Ascending aorta (tissue), 2 donors: ENCODE results near the gene RPGR. TPM values are rescaled to one million over a fixed set of nuclear protein-coding genes. Genes with fewer than 3 reads are reported as not detected.

Experiments used
- DNase-seq, 2 donors: peaks; one replicate each; pipeline ENCODE4 v3.0.0-alpha.2; 2019; ENCODE audit warnings: low spot score in 2 of 2
- H3K27ac ChIP-seq, 2 donors: fragments of 200-600 bp; sonication (generic); one replicate each; pipeline ENCODE4 v1.5.1; 2016 to 2017; ENCODE audit warnings: mild to moderate bottlenecking in 1 of 2
- H3K27me3 ChIP-seq: fragments of 200-600 bp; sonication (generic); one replicate; pipeline ENCODE4 v1.5.1; 2017
- H3K36me3 ChIP-seq, 2 donors: fragments of 200-600 bp; sonication (generic); one replicate each; pipeline ENCODE4 v1.5.1; 2016
- H3K4me1 ChIP-seq, 2 donors: fragments of 200-600 bp; sonication (generic); one replicate each; pipeline ENCODE4 v1.5.1; 2016 to 2017; ENCODE audit warnings: mild to moderate bottlenecking in 1 of 2
- H3K4me3 ChIP-seq, 2 donors: fragments of 200-600 bp; sonication (generic); one replicate each; pipeline ENCODE4 v1.5.1; 2016 to 2017; ENCODE audit warnings: mild to moderate bottlenecking in 1 of 2
- H3K9me3 ChIP-seq, 2 donors: fragments of 200-600 bp; sonication (generic); one replicate each; pipeline ENCODE4 v1.5.1; 2016
- intact Hi-C: fragments of 100-400 bp; cut with DNase I; formaldehyde crosslinking; loops from one replicate; pipeline ENCODE4 v1.15.1; 2023
- total RNA-seq: library from RNA; depleted of rRNA; stranded (reverse); fragments of >200 nt; gene quantifications from one replicate; pipeline ENCODE4 v1.1.0, GENCODE V29; 2016
- TF ChIP-seq, protein P1 (sequence below), 3 experiments: fragments of 200-600 bp in 2 of 3; fragments of 450-650 bp in 1 of 3; sonication (generic) in 2 of 3; IDR thresholded peaks; one replicate each; pipeline ENCODE4 v1.5.1; 2016 to 2019; ENCODE audit warnings: antibody characterized with exemption in 3 of 3, mild to moderate bottlenecking in 1 of 3, moderate library complexity in 1 of 3

RPGR gene
- 12.0 TPM for total RNA-seq

DNA sequence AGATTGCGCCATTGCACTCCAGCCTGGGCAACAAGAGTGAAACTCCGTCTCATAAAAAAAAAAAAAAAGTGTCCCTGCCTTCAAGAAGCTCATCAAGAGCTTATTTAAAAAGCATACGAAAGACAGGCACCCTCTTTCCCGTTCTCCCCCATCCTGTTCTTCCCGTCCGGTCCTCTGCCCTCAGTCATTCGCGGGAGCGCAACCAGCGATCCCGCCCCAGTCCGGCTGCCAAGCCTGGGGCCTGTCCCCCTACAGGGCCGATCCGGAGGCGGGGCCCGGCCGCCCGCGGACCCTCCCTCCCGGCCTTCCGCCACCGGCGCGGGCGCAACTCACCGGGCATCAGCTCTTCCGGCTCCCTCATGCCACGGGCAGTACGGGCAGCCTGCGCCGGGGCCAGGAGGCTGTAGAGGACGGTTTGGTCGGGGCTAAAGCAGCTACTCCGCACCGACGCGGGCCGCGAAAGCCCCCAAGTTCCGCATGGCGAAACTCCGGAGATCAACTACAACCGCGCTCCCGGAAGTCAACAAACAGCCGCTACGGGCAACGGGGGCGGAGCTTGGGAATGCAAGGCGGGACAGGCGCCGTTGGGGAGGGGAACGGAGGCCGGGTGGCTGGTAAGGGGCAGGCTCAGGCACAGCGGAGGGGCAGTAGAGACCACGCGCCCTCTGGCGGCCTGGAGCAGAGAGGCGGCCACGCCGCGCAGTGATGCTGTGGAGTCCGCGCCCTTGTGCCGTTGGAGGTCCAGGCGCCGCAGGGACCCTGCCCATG is at the start of gene RPGR:
Gene RPGR, minus strand, starts transcription at position 503 of the 768 bp plus-strand sequence. Its CDS starts 142 bp downstream, at position 361.
- Histone ChIP-seq H3K27ac (peak within 1 kb of the TSS; percentile 84 to 85), H3K27me3 (no peaks in the 10 kb centered on the region), H3K36me3 (no peaks in the 10 kb centered on the region), H3K4me1 (no peaks in the 10 kb centered on the region), H3K9me3 (no peaks in the 10 kb centered on the region), H3K4me3 (peak within 1 kb of the TSS; percentile 61 to 76)
- intact Hi-C loops = loop anchor here (1.0 to 10.0 kb wide), 6 partner anchors 95 to 752 kb away; partner anchors contain the start of genes DYNLT3 and LANCL3
- TF ChIP-seq, protein P1, sequence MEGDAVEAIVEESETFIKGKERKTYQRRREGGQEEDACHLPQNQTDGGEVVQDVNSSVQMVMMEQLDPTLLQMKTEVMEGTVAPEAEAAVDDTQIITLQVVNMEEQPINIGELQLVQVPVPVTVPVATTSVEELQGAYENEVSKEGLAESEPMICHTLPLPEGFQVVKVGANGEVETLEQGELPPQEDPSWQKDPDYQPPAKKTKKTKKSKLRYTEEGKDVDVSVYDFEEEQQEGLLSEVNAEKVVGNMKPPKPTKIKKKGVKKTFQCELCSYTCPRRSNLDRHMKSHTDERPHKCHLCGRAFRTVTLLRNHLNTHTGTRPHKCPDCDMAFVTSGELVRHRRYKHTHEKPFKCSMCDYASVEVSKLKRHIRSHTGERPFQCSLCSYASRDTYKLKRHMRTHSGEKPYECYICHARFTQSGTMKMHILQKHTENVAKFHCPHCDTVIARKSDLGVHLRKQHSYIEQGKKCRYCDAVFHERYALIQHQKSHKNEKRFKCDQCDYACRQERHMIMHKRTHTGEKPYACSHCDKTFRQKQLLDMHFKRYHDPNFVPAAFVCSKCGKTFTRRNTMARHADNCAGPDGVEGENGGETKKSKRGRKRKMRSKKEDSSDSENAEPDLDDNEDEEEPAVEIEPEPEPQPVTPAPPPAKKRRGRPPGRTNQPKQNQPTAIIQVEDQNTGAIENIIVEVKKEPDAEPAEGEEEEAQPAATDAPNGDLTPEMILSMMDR (IDR thresholded peaks at IDR 0.05) = peak; percentile 62 to 68 (median 63)
- peak; percentile 73 to 96 for DNase-seq

DNA sequence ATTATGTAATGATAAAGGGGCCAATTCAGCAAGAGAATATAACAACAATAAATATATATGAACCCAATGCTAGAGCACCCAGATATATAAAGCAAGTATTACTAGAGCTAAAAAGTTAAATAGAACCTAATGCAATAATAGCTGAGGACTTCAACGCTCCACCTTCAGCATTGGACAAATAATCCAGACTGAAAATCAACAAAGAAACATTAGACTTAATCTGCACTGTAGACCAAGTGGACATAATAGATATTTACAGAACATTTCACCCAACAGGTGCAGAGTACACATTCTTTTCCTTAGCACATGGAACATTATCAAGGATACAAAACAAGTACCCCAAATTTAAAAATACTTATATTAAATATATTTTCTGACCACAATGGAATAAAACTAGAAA is 49.4 kb upstream of the RPGR start:
- no peak overlapping the region for H3K4me3 ChIP-seq
- TF ChIP-seq, protein P1 (IDR thresholded peaks at IDR 0.05) = no peak
- H3K9me3 ChIP-seq = no peaks in the 10 kb centered on the region
- intact Hi-C loops = no loop called here
- no peaks in the 10 kb centered on the region for H3K36me3 ChIP-seq
- no peak overlapping the region for H3K27ac ChIP-seq
- H3K27me3 ChIP-seq = no peaks in the 10 kb centered on the region
- H3K4me1 ChIP-seq = no peaks in the 10 kb centered on the region
- no peak for DNase-seq

DNA sequence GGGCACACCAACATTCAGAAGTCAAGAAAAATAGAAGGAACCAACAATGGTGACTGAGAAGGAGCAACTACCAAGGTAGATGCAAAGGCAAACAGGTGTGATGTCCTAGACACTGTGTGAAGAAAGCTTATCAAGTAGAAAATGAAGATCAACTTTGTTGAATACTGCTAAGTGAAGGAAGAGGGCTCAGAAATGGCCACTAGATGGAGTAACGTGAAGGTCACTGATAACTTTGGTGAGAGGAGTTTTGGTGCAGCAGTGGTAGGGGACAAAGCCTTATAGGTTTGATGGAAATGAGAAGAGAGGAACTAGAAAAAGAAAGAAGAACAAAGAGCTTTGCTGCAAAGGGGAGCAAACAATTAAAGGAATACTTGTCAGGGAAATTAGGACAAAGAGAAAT is 48.6 kb upstream of the RPGR start:
- Histone ChIP-seq H3K9me3 (no peaks in the 10 kb centered on the region), H3K36me3 (no peaks in the 10 kb centered on the region), H3K4me1 (no peaks in the 10 kb centered on the region), H3K27ac (no peak overlapping the region), H3K27me3 (no peaks in the 10 kb centered on the region), H3K4me3 (no peak overlapping the region)
- TF ChIP-seq, protein P1 (IDR thresholded peaks at IDR 0.05) = no peak
- no peak for DNase-seq
- intact Hi-C loops = no loop called here

GRCh38 chrX:38374431-38374830 is 47.1 kb upstream of the RPGR start:
- no peaks in the 10 kb centered on the region for H3K36me3 ChIP-seq
- intact Hi-C loops = no loop called here
- DNase-seq = no peak
- H3K27me3 ChIP-seq = no peaks in the 10 kb centered on the region
- no peak overlapping the region for H3K27ac ChIP-seq
- no peak overlapping the region for H3K4me3 ChIP-seq
- TF ChIP-seq, protein P1 (IDR thresholded peaks at IDR 0.05) = no peak
- H3K9me3 ChIP-seq = no peaks in the 10 kb centered on the region
- H3K4me1 ChIP-seq = no peaks in the 10 kb centered on the region

DNA sequence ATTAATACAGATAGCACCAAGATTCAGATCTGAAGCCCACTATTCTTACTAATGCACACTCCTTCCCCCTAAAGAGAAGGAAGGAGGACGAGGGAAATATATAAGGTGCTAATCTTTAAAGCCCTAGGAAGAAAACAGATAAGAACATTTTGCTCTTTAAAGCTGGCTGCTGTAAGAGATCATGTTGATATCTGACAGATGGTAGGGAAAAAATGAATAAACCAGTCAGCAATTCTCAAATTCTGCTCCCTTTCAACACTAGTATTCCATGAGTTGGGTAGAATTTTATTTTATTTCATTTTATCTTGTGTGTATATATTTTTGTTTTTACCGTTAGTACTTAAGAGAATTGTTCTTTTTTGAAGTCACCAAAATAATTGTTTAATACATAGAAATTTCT is 44.3 kb upstream of the RPGR start:
- TF ChIP-seq, protein P1 (IDR thresholded peaks at IDR 0.05) = no peak
- H3K27me3 ChIP-seq = no peaks in the 10 kb centered on the region
- no peak overlapping the region for H3K27ac ChIP-seq
- no peak overlapping the region for H3K4me3 ChIP-seq
- intact Hi-C loops = no loop called here
- no peaks in the 10 kb centered on the region for H3K36me3 ChIP-seq
- H3K4me1 ChIP-seq = no peaks in the 10 kb centered on the region
- H3K9me3 ChIP-seq = no peaks in the 10 kb centered on the region
- DNase-seq = no peak
